Calu3 (cell line): ENCODE measurements around the gene TMOD2. TPM values are rescaled to one million over a fixed set of nuclear protein-coding genes. Genes with fewer than 3 reads are reported as not detected.

ENCODE experiments used
- BruUV-seq: library from RNA; stranded (reverse); fragments of 400-500 nt; replicated peaks from 2 replicates; lab custom pipeline; 2021; lab: Mats Ljungman, UMichigan
- CTCF ChIA-PET: fragments of 300-600 bp; sonication (Branson Sonifier 250); formaldehyde crosslinking; loops from one replicate; lab custom pipeline; 2022; ENCODE audit warnings: antibody characterized with exemption; lab: Charles Lee
- DNase-seq: peaks from one replicate; pipeline ENCODE4 v3.0.0; 2022
- H3K27ac Mint-ChIP-seq: one replicate; pipeline ENCODE4 v1.8.0; 2022; ENCODE audit warnings: mixed read lengths; ENCODE audit not compliant: unreplicated experiment
- H3K27me3 Mint-ChIP-seq: one replicate; pipeline ENCODE4 v1.8.0; 2022; ENCODE audit warnings: mixed read lengths; ENCODE audit not compliant: unreplicated experiment
- H3K36me3 Mint-ChIP-seq: one replicate; pipeline ENCODE4 v1.8.0; 2022; ENCODE audit warnings: mild to moderate bottlenecking, moderate library complexity, mixed read lengths; ENCODE audit not compliant: insufficient read depth, unreplicated experiment
- H3K4me1 Mint-ChIP-seq: one replicate; pipeline ENCODE4 v1.8.0; 2022; ENCODE audit warnings: mild to moderate bottlenecking, low read depth, mixed read lengths; ENCODE audit not compliant: unreplicated experiment
- H3K4me3 Mint-ChIP-seq: one replicate; pipeline ENCODE4 v1.8.0; 2022; ENCODE audit warnings: mild to moderate bottlenecking, low read depth, moderate library complexity, mixed read lengths; ENCODE audit not compliant: unreplicated experiment
- H3K9me3 Mint-ChIP-seq: one replicate; pipeline ENCODE4 v1.8.0; 2022; ENCODE audit warnings: low read depth, mixed read lengths; ENCODE audit not compliant: unreplicated experiment
- CTCF ChIP-seq: fragments of 200-600 bp; IDR thresholded peaks from one replicate; pipeline ENCODE4 v1.8.0; 2022; ENCODE audit warnings: antibody characterized with exemption; ENCODE audit not compliant: unreplicated experiment
- intact Hi-C: fragments of 100-400 bp; cut with micrococcal nuclease; formaldehyde crosslinking; loops from one replicate; pipeline ENCODE4 v1.10.0; 2022; ENCODE audit not compliant: unreplicated experiment
- total RNA-seq: library from RNA; stranded (reverse); gene quantifications from 2 replicates; pipeline ENCODE4 v1.2.3, GENCODE V29; 2022

TMOD2 gene
- total RNA-seq, 1 experiment from 2014 or later = 0.64 TPM

- Mint-ChIP-seq H3K36me3 (peaks cover 5% of the 10 kb centered on the region), H3K4me1 (peaks cover 29% of the 10 kb centered on the region), H3K27ac (no peak overlapping the region), H3K27me3 (no peaks in the 10 kb centered on the region), H3K4me3 (no peak overlapping the region), H3K9me3 (no peaks in the 10 kb centered on the region)
- intact Hi-C loops = no loop called here
- no TSS peak for BruUV-seq
- CTCF ChIA-PET = no interaction called here
- no peak for DNase-seq
- no peak for TF ChIP-seq CTCF
These were observed 24.1 kb upstream of the TMOD2 start for GRCh38 chr15:51727141-51727897.

- Mint-ChIP-seq H3K4me3 (peak overlapping the region; percentile 67), H3K9me3 (no peaks in the 10 kb centered on the region), H3K27ac (peak overlapping the region; percentile 76), H3K27me3 (no peaks in the 10 kb centered on the region), H3K36me3 (peaks cover 12% of the 10 kb centered on the region), H3K4me1 (peaks cover 38% of the 10 kb centered on the region)
- CTCF ChIA-PET = interaction anchor here (1.1 to 1.8 kb wide), 2 partner anchors 45 to 57 kb away, joined by 4 to 6 read pairs; no protein-coding TSS in a partner anchor
- intact Hi-C loops = no loop called here
- DNase-seq = peak; percentile 28
- BruUV-seq = no TSS peak
- TF ChIP-seq CTCF = no peak
These were observed 19.7 kb upstream of the TMOD2 start for GRCh38 chr15:51731549-51732267.

GRCh38 chr15:51732646-51733045, 18.8 kb upstream of the TMOD2 start:
- Mint-ChIP-seq H3K4me3 (no peak overlapping the region), H3K4me1 (peaks cover 36% of the 10 kb centered on the region), H3K36me3 (peaks cover 19% of the 10 kb centered on the region), H3K9me3 (no peaks in the 10 kb centered on the region), H3K27ac (peak overlapping the region; percentile 35), H3K27me3 (no peaks in the 10 kb centered on the region)
- intact Hi-C loops = no loop called here
- DNase-seq = no peak
- BruUV-seq = no TSS peak
- CTCF ChIA-PET = interaction anchor here (1.1 to 1.8 kb wide), 2 partner anchors 44 to 58 kb away, joined by 4 to 6 read pairs; no protein-coding TSS in a partner anchor
- TF ChIP-seq CTCF = no peak

GRCh38 chr15:51735228-51736010, 16.0 kb upstream of the TMOD2 start:
- H3K4me1 Mint-ChIP-seq = peaks cover 47% of the 10 kb centered on the region
- no peak for TF ChIP-seq CTCF
- peaks cover 28% of the 10 kb centered on the region for H3K36me3 Mint-ChIP-seq
- CTCF ChIA-PET = interaction anchor here (1.3 to 2.7 kb wide), 2 partner anchors 41 to 198 kb away, joined by 3 to 16 read pairs; no protein-coding TSS in a partner anchor
- no TSS peak for BruUV-seq
- no peak overlapping the region for H3K27ac Mint-ChIP-seq
- no peaks in the 10 kb centered on the region for H3K27me3 Mint-ChIP-seq
- DNase-seq = no peak
- intact Hi-C loops = no loop called here
- no peak overlapping the region for H3K4me3 Mint-ChIP-seq
- no peaks in the 10 kb centered on the region for H3K9me3 Mint-ChIP-seq
